GM12891 (cell line): ENCODE results near the gene ARL5C.

Experiments used
- POLR2A ChIP-seq: IDR thresholded peaks from 2 replicates; pipeline ENCODE4 v1.6.1; 2011; ENCODE audit warnings: low read depth, low read length, control low read depth
- POLR2AphosphoS5 ChIP-seq: IDR thresholded peaks from 2 replicates; pipeline ENCODE4 v1.6.1; 2011; ENCODE audit warnings: low read depth, low read length, control low read depth
- SPI1 ChIP-seq: IDR thresholded peaks from 2 replicates; pipeline ENCODE4 v1.6.1; 2011; ENCODE audit warnings: low read depth, low read length, control low read depth

DNA sequence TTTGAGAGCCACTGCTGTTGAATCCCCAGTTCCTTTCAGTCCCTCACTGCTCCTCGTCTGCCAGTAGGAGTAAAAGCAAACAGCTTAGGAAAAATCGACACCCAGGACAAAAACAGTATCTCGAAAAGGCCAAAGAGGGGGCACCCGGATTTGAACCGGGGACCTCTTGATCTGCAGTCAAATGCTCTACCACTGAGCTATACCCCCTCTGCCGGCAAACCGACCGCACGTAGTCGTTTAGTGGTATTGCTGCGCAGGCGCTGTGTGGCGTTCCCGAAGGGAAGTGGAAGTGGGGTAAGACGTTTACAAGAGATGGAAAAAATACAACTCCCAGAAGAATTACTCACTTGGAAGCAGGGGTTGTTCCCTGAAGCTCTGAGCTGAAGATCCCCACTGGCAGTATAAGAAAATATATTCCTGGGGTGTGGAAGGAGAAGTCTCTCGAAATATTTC lies 12.3 kb downstream of the ARL5C start:
- TF ChIP-seq POLR2A = no peak
- TF ChIP-seq SPI1 = peak; percentile 74
- no peak for TF ChIP-seq POLR2AphosphoS5
